IMR-90 (cell line): ENCODE measurements around the gene NMB. TPM values are rescaled to one million over a fixed set of nuclear protein-coding genes. Genes with fewer than 3 reads are reported as not detected.

ENCODE experiments used
- ATAC-seq: fragments of 200-7000 bp; cut with Tn5 transposase; 2 replicates; pipeline ENCODE4 v1.9.1; 2020; ENCODE audit warnings: low read depth, mild to moderate bottlenecking, moderate library complexity
- BruUV-seq: library from RNA; stranded (reverse); fragments of 400-500 nt; replicated peaks from 2 replicates; lab custom pipeline; 2021; lab: Mats Ljungman, UMichigan
- CTCF ChIA-PET: fragments of 300-600 bp; formaldehyde crosslinking; extraction: SDS; loops from one replicate; lab custom pipeline; 2021; ENCODE audit warnings: antibody characterized with exemption; lab: Yijun Ruan, JAX
- POLR2A ChIA-PET: fragments of 300-600 bp; sonication (Branson Sonifier 250); formaldehyde crosslinking; loops from one replicate; lab custom pipeline; 2022; ENCODE audit warnings: antibody characterized with exemption; ENCODE audit not compliant: unreplicated experiment; lab: Charles Lee
- DNase-seq: peaks from one replicate; pipeline ENCODE4 v3.0.0; 2013
- H2AFZ ChIP-seq: replicated peaks from 2 replicates; pipeline ENCODE3; 2013; ENCODE audit warnings: low read length, mild to moderate bottlenecking; ENCODE audit not compliant: poor library complexity
- H2AK5ac ChIP-seq: 2 replicates; pipeline ENCODE4 v1.6.1; 2013; ENCODE audit warnings: low read depth, low read length, inconsistent platforms
- H2AK9ac ChIP-seq: replicated peaks from 2 replicates; pipeline ENCODE3; 2013; ENCODE audit warnings: mild to moderate bottlenecking, low read depth, low read length, moderate library complexity; ENCODE audit not compliant: poor library complexity
- H2BK120ac ChIP-seq: 2 replicates; pipeline ENCODE4 v1.6.1; 2013; ENCODE audit warnings: low read depth, low read length, inconsistent platforms
- H2BK15ac ChIP-seq: 3 replicates; pipeline ENCODE4 v1.6.1; 2013; ENCODE audit warnings: low read depth, low read length, inconsistent platforms
- H2BK20ac ChIP-seq: 2 replicates; pipeline ENCODE4 v1.6.1; 2013; ENCODE audit warnings: low read depth, mild to moderate bottlenecking, inconsistent platforms, low read length, moderate library complexity
- H2BK5ac ChIP-seq: 2 replicates; pipeline ENCODE4 v1.6.1; 2013; ENCODE audit warnings: mild to moderate bottlenecking, low read depth, low read length, inconsistent platforms; ENCODE audit not compliant: poor library complexity, severe bottlenecking
- H3K14ac ChIP-seq: replicated peaks from 2 replicates; pipeline ENCODE4 v1.6.1; 2013; ENCODE audit warnings: low read depth, low read length, inconsistent platforms
- H3K18ac ChIP-seq: 2 replicates; pipeline ENCODE4 v1.6.1; 2013; ENCODE audit warnings: low read depth, low read length, control low read depth
- H3K23ac ChIP-seq: 2 replicates; pipeline ENCODE4 v1.6.1; 2013; ENCODE audit warnings: low read depth, low read length, inconsistent platforms
- H3K27ac ChIP-seq: 2 replicates; pipeline ENCODE4 v1.5.1; 2013; ENCODE audit warnings: mild to moderate bottlenecking, control low read depth, low read length; ENCODE audit not compliant: insufficient read depth
- H3K27me3 ChIP-seq: 2 replicates; pipeline ENCODE4 v1.6.1; 2013; ENCODE audit warnings: low read length; ENCODE audit not compliant: control insufficient read depth, insufficient read depth
- H3K36me3 ChIP-seq: 2 replicates; pipeline ENCODE4 v1.6.1; 2013; ENCODE audit warnings: low read length, mixed read lengths; ENCODE audit not compliant: control insufficient read depth, insufficient read depth
- H3K4ac ChIP-seq: 2 replicates; pipeline ENCODE4 v1.6.1; 2013; ENCODE audit warnings: low read depth, low read length, inconsistent platforms
- H3K4me1 ChIP-seq: 2 replicates; pipeline ENCODE4 v1.6.1; 2013; ENCODE audit warnings: low read length, mixed read lengths; ENCODE audit not compliant: control insufficient read depth, insufficient read depth
- H3K4me2 ChIP-seq: 2 replicates; pipeline ENCODE4 v1.6.1; 2013; ENCODE audit warnings: low read depth, mild to moderate bottlenecking, control low read depth, low read length, moderate library complexity
- H3K4me3 ChIP-seq: 2 replicates; pipeline ENCODE4 v1.5.1; 2013; ENCODE audit warnings: low read depth, mild to moderate bottlenecking, control low read depth, low read length, moderate library complexity; ENCODE audit not compliant: insufficient read depth
- H3K56ac ChIP-seq: 2 replicates; pipeline ENCODE4 v1.6.1; 2013; ENCODE audit warnings: low read length, inconsistent platforms; ENCODE audit not compliant: insufficient read depth; ENCODE audit errors: extremely low read depth
- H3K79me1 ChIP-seq, 2 experiments: 2 replicates each; pipeline ENCODE4 v1.6.1; 2013; ENCODE audit warnings: low read length in 2 of 2, inconsistent platforms in 1 of 2, low read depth in 1 of 2
- H3K9ac ChIP-seq: 2 replicates; pipeline ENCODE4 v1.6.1; 2013; ENCODE audit warnings: low read depth, low read length, control low read depth
- H3K9me1 ChIP-seq: 2 replicates; pipeline ENCODE4 v1.6.1; 2013; ENCODE audit warnings: low read length, inconsistent platforms; ENCODE audit not compliant: insufficient read depth
- H3K9me3 ChIP-seq: 2 replicates; pipeline ENCODE4 v1.6.1; 2013; ENCODE audit warnings: low read length; ENCODE audit not compliant: control insufficient read depth, insufficient read depth
- H4K20me1 ChIP-seq: 2 replicates; pipeline ENCODE4 v1.6.1; 2013; ENCODE audit warnings: low read length, inconsistent platforms; ENCODE audit not compliant: insufficient read depth
- H4K5ac ChIP-seq: 2 replicates; pipeline ENCODE4 v1.6.1; 2013; ENCODE audit warnings: mild to moderate bottlenecking, low read depth, low read length, control low read depth
- H4K8ac ChIP-seq, 2 experiments: 2 replicates each; pipeline ENCODE4 v1.6.1; 2013; ENCODE audit warnings: low read depth in 2 of 2, low read length in 2 of 2, control low read depth in 1 of 2, inconsistent platforms in 1 of 2
- H4K91ac ChIP-seq: 2 replicates; pipeline ENCODE4 v1.6.1; 2013; ENCODE audit warnings: low read depth, low read length, inconsistent platforms; ENCODE audit not compliant: insufficient read depth
- BHLHE40 ChIP-seq: fragments of 150-350 bp; IDR thresholded peaks from 2 replicates; pipeline ENCODE4 v1.6.1; 2016; ENCODE audit warnings: mild to moderate bottlenecking, low read depth, low read length
- CEBPB ChIP-seq: IDR thresholded peaks from 2 replicates; pipeline ENCODE4 v1.6.1; 2012; ENCODE audit warnings: low read depth, low read length, improper control_type of control experiment
- CTCF ChIP-seq: conservative IDR thresholded peaks from 2 replicates; pipeline ENCODE4 v1.5.1; 2012; ENCODE audit warnings: mild to moderate bottlenecking, low read depth, low read length, improper control_type of control experiment
- ELK1 ChIP-seq: fragments of 150-350 bp; IDR thresholded peaks from 2 replicates; pipeline ENCODE4 v1.6.1; 2016; ENCODE audit warnings: low read depth, mild to moderate bottlenecking, low read length, moderate library complexity, borderline replicate concordance
- FOS ChIP-seq: fragments of 150-350 bp; IDR thresholded peaks from 2 replicates; pipeline ENCODE4 v1.6.1; 2016; ENCODE audit warnings: low read depth, low read length
- RAD21 ChIP-seq: IDR thresholded peaks from 2 replicates; pipeline ENCODE4 v1.6.1; 2012; ENCODE audit warnings: low read length, improper control_type of control experiment
- RCOR1 ChIP-seq: IDR thresholded peaks from 2 replicates; pipeline ENCODE4 v1.6.1; 2012; ENCODE audit warnings: mild to moderate bottlenecking, low read length, improper control_type of control experiment; ENCODE audit not compliant: insufficient replicate concordance
- WGBS, 2 experiments: methylation state at CpG; one replicate each; pipeline versions ENCODE4 v1.1.5 to v1.1.7; 2013; ENCODE audit warnings: missing lambda C conversion rate in 2 of 2; ENCODE audit not compliant: insufficient read length in 1 of 2; ENCODE audit errors: extremely low coverage in 2 of 2; 5-methylcytosine and 5-hydroxymethylcytosine counted together
- dilution Hi-C: fragments of 300-500 bp; cut with HindIII; formaldehyde crosslinking; loops from one replicate; pipeline ENCODE4 v1.14.3; 2018; ENCODE audit warnings: low sequenced_read_pairs; ENCODE audit not compliant: unreplicated experiment
- in situ Hi-C: fragments of 300-500 bp; cut with MboI; formaldehyde crosslinking; loops from 3 replicates; pipeline ENCODE4 v1.14.3; 2019; ENCODE audit warnings: low sequenced_read_pairs, inconsistent platforms, mixed read lengths
- intact Hi-C: fragments of 100-400 bp; cut with micrococcal nuclease; formaldehyde crosslinking; loops from 2 replicates; pipeline ENCODE4 v1.10.0; 2022
- polyA plus RNA-seq, 3 experiments: library from polyadenylated mRNA; depleted of rRNA; stranded (reverse); fragments of >200 nt; gene quantifications; 2 replicates each; pipeline ENCODE4 v1.2.3, GENCODE V29; 2012; ENCODE audit warnings: low replicate concordance in 1 of 3
- total RNA-seq: library from RNA; depleted of rRNA; stranded (reverse); fragments of >200 nt; gene quantifications from 2 replicates; pipeline ENCODE4 v1.2.3, GENCODE V29; 2012

NMB gene
- total and polyA plus RNA-seq, 2 of the 4 experiments (the other 2 are of a cell fraction), result 1.3 to 3.8 TPM

GRCh38 chr15:84685304-84685703, 27.3 kb upstream of the NMB start:
- Histone ChIP-seq H4K8ac (no peak overlapping the region), H2BK120ac (no peak overlapping the region), H2AFZ (no peak overlapping the region), H3K79me1 (peaks cover 14 to 47% of the 10 kb centered on the region in 2 experiments), H3K9ac (no peak overlapping the region), H3K14ac (no peak overlapping the region), H3K27ac (no peak overlapping the region), H2BK20ac (no peak overlapping the region), H3K4me2 (no peak overlapping the region), H3K56ac (no peak overlapping the region), H3K18ac (no peak overlapping the region), H3K23ac (no peak overlapping the region), H4K20me1 (peaks cover 4% of the 10 kb centered on the region; the same call in 1 of the 2 replicates), H4K5ac (no peak overlapping the region), H3K9me1 (peaks cover 3% of the 10 kb centered on the region; the same call in 1 of the 2 replicates), H3K9me3 (no peaks in the 10 kb centered on the region), H3K4me1 (no peaks in the 10 kb centered on the region), H4K91ac (no peak overlapping the region), H2AK5ac (no peak overlapping the region), H2BK5ac (no peak overlapping the region), H3K36me3 (peaks cover 16% of the 10 kb centered on the region), H3K4me3 (no peak overlapping the region), H2AK9ac (no peak overlapping the region), H2BK15ac (no peak overlapping the region), H3K27me3 (no peaks in the 10 kb centered on the region), H3K4ac (no peak overlapping the region)
- CTCF ChIA-PET, result interaction anchor here (0.6 to 0.7 kb wide), 3 partner anchors 9 to 246 kb away, joined by 3 read pairs; no protein-coding TSS in a partner anchor
- intact Hi-C loops, result no loop called here
- peak; percentile 82 for DNase-seq
- dilution Hi-C loops, result no loop called here
- POLR2A ChIA-PET, result interaction anchor here (0.6 kb wide), 2 partner anchors 27 to 37 kb away, joined by 3 read pairs; no protein-coding TSS in a partner anchor
- TF ChIP-seq RCOR1 (peak; percentile 77), ELK1 (no peak), FOS (peak; percentile 72; the same call in 1 of the 2 replicates), RAD21 (no peak), BHLHE40 (0 out of 2 replicates have a peak, but pooled peaks have one; percentile 31), CEBPB (peak; percentile 43; the same call in 1 of the 2 replicates), CTCF (no peak)
- no CpG with 5 or more reads among the region's 5 CpGs for WGBS, 2 experiments
- peak; percentile 92 for ATAC-seq
- no TSS peak for BruUV-seq
- in situ Hi-C loops, result no loop called here
